Stimulated activated naive CD8-positive, alpha-beta T cell treated with anti-CD3 and anti-CD28 coated beads, Interleukin-15, amount 100 ng/mL, for 72 hours (primary cell): ENCODE results near the gene OSBPL8.

ENCODE experiments used
- ATAC-seq: fragments of 150-1000 bp; cut with Tn5 transposase; 2 replicates; pipeline ENCODE4 v1.10.0; 2021; ENCODE audit warnings: mild to moderate bottlenecking, moderate library complexity
- DNase-seq, 2 donors: peaks; one replicate each; pipeline ENCODE4 v3.0.0; 2021 to 2022
- H3K27ac Mint-ChIP-seq, 2 donors: one replicate each; pipeline ENCODE4 v1.8.0; 2022; ENCODE audit warnings: mild to moderate bottlenecking in 2 of 2, mixed read lengths in 2 of 2, moderate library complexity in 2 of 2
- H3K27me3 Mint-ChIP-seq: one replicate; pipeline ENCODE4 v1.8.0; 2022; ENCODE audit warnings: mixed read lengths
- H3K4me1 Mint-ChIP-seq: one replicate; pipeline ENCODE4 v1.8.0; 2022; ENCODE audit warnings: mild to moderate bottlenecking, mixed read lengths
- H3K4me3 Mint-ChIP-seq, 2 donors: one replicate each; pipeline ENCODE4 v1.8.0; 2022; ENCODE audit warnings: mild to moderate bottlenecking in 2 of 2, mixed read lengths in 2 of 2, moderate library complexity in 1 of 2
- H3K9me3 Mint-ChIP-seq, 2 donors: one replicate each; pipeline ENCODE4 v1.8.0; 2022; ENCODE audit warnings: mixed read lengths in 2 of 2

Gene OSBPL8

DNA sequence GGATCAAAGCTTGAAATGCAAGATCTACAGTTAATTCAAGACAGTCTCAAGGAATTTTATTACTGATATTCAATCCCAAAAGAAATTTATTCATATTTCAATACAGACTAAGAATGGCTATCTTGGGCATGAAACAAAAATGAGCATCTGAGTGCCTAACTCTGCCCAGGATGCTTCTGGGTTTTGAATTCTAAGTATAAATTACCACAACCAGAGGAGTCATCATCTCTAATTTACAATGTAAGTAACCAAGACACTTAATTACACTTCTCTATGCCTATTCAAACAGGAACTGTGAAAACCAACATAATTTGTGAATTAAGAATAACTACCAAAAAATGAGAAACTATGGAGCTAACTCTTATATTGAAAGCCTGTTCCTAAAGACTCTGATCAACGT is 14.1 kb downstream of the OSBPL8 start:
- no peaks in the 10 kb centered on the region for H3K27me3 Mint-ChIP-seq
- H3K9me3 Mint-ChIP-seq, result no peaks in the 10 kb centered on the region
- peak overlapping the region in 1 of 2 donors; percentile 16 for H3K4me3 Mint-ChIP-seq
- peaks cover 66% of the 10 kb centered on the region for H3K4me1 Mint-ChIP-seq
- no peak for DNase-seq
- ATAC-seq, result peak; percentile 92
- H3K27ac Mint-ChIP-seq, result peak overlapping the region in 1 of 2 donors; percentile 35

- Mint-ChIP-seq H3K27me3 (no peaks in the 10 kb centered on the region), H3K9me3 (no peaks in the 10 kb centered on the region), H3K4me1 (peaks cover 66% of the 10 kb centered on the region), H3K27ac (no peak overlapping the region), H3K4me3 (no peak overlapping the region)
- ATAC-seq (peak; percentile 75), DNase-seq (no peak)
Observed at GRCh38 chr12:76544601-76545261, 14.8 kb downstream of the OSBPL8 start.

DNA sequence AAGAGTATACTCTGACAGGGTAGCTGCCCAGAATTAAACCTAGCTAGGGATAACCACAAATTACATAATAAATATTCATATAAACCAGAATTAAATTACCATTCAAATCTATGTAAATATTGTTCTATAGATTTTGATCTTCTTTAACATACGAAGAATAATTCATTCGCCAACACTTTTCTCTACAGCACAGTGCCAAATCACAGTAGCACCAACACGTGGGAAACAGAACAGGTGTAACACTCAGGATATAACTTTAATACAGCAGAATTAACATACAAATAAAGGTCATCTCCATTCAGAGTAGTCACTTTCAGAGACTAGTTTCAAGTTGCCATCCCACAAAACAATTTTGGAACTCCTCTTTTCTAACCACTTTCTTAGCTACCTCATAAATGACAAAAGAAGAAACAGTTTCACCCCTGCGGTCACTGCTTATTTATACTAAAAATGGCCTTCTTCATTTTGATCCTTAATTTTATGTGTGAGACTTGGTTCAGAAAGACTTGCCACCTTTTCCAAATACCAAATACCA is 15.7 kb downstream of the OSBPL8 start:
- ATAC-seq, result no peak
- no peak for DNase-seq
- peaks cover 61% of the 10 kb centered on the region for H3K4me1 Mint-ChIP-seq
- no peak overlapping the region for H3K4me3 Mint-ChIP-seq
- no peaks in the 10 kb centered on the region for H3K27me3 Mint-ChIP-seq
- H3K27ac Mint-ChIP-seq, result no peak overlapping the region
- no peaks in the 10 kb centered on the region for H3K9me3 Mint-ChIP-seq

DNA sequence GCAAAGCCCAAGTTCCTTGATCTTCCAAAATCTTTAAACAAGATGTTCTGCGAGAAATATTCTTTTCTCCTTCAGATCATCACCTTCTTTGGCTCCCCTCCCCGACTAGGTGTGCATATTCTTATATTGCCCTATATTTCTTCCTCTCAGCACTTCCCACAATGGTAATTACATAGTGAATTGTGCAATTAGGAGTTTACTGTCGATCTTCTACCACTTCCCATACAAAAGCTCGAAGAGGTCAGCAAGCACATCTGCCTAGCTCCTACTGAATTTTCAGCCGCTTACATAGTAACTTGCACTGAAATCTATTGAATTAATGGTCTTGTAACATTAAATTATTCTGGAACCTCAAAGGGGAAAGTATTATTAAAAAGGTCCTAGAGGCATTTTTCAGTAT is 16.7 kb downstream of the OSBPL8 start:
- H3K27me3 Mint-ChIP-seq, result no peaks in the 10 kb centered on the region
- no peak overlapping the region for H3K4me3 Mint-ChIP-seq
- no peak overlapping the region for H3K27ac Mint-ChIP-seq
- no peaks in the 10 kb centered on the region for H3K9me3 Mint-ChIP-seq
- ATAC-seq (no peak), DNase-seq (no peak)
- peaks cover 51% of the 10 kb centered on the region for H3K4me1 Mint-ChIP-seq

- H3K27me3 Mint-ChIP-seq, result no peaks in the 10 kb centered on the region
- no peak overlapping the region for H3K4me3 Mint-ChIP-seq
- H3K4me1 Mint-ChIP-seq, result peaks cover 44% of the 10 kb centered on the region
- ATAC-seq (no peak), DNase-seq (no peak)
- H3K9me3 Mint-ChIP-seq, result no peaks in the 10 kb centered on the region
- no peak overlapping the region for H3K27ac Mint-ChIP-seq
Observed at GRCh38 chr12:76539727-76540126, 19.8 kb downstream of the OSBPL8 start.

GRCh38 chr12:76537923-76538322 is 21.6 kb downstream of the OSBPL8 start:
- DNase-seq (no peak), ATAC-seq (no peak)
- no peak overlapping the region for H3K27ac Mint-ChIP-seq
- peaks cover 34% of the 10 kb centered on the region for H3K4me1 Mint-ChIP-seq
- no peaks in the 10 kb centered on the region for H3K27me3 Mint-ChIP-seq
- H3K9me3 Mint-ChIP-seq, result no peaks in the 10 kb centered on the region
- no peak overlapping the region for H3K4me3 Mint-ChIP-seq

DNA sequence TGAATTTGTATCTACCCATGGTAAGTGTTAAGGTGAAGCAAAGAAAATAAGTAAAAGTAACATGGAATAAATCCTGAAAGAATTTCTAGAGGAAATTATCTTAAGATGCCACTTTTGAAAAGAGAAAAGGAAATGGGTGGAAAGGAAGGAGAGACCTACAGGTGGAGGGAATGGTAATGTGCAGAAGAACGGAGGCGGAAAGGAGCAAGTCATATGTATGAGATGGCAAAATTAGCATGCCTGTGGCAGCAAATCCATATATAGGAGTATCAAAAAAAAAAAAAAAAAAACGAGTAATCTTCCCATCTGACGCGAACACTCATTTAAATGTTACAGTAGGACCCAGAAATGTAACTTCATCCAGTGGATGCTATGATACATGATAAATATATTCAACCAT is 23.0 kb downstream of the OSBPL8 start:
- Mint-ChIP-seq H3K27ac (peak overlapping the region in 1 of 2 donors; percentile 85), H3K27me3 (no peaks in the 10 kb centered on the region), H3K9me3 (no peaks in the 10 kb centered on the region), H3K4me3 (no peak overlapping the region), H3K4me1 (peaks cover 29% of the 10 kb centered on the region)
- DNase-seq (no peak), ATAC-seq (no peak)

GRCh38 chr12:76535170-76535569 is 24.4 kb downstream of the OSBPL8 start:
- Mint-ChIP-seq H3K27ac (no peak overlapping the region), H3K9me3 (no peaks in the 10 kb centered on the region), H3K4me3 (no peak overlapping the region), H3K4me1 (peaks cover 38% of the 10 kb centered on the region), H3K27me3 (no peaks in the 10 kb centered on the region)
- ATAC-seq (no peak), DNase-seq (no peak)

GRCh38 chr12:76533331-76533730 is 26.2 kb downstream of the OSBPL8 start:
- H3K4me3 Mint-ChIP-seq, result no peak overlapping the region
- ATAC-seq, result no peak
- peaks cover 44% of the 10 kb centered on the region for H3K4me1 Mint-ChIP-seq
- H3K9me3 Mint-ChIP-seq, result no peaks in the 10 kb centered on the region
- H3K27ac Mint-ChIP-seq, result no peak overlapping the region
- no peaks in the 10 kb centered on the region for H3K27me3 Mint-ChIP-seq
- no peak for DNase-seq

DNA sequence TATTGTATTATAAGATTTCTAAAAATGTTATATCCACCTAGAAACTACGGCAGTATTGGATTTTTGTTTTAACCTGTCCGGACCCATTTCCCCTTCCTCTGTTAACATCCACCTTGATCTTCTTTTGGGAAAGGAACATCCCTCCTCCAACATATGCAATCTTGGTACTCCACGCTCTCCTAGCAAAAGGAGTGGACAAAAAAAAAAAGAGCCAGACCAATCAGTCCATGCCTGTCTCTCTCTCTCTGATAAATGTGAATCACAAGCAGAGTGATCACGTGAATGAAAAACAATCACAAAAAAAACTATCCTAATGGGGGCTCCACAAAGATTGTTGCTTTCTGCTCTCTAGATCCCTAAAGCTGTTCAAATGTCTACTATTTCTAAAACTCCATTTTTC is 27.1 kb downstream of the OSBPL8 start:
- no peak overlapping the region for H3K4me3 Mint-ChIP-seq
- no peak for DNase-seq
- peaks cover 44% of the 10 kb centered on the region for H3K4me1 Mint-ChIP-seq
- no peaks in the 10 kb centered on the region for H3K27me3 Mint-ChIP-seq
- no peak overlapping the region for H3K27ac Mint-ChIP-seq
- ATAC-seq, result no peak
- no peaks in the 10 kb centered on the region for H3K9me3 Mint-ChIP-seq

- Mint-ChIP-seq H3K4me1 (peaks cover 44% of the 10 kb centered on the region), H3K4me3 (no peak overlapping the region), H3K27ac (peak overlapping the region in 1 of 2 donors; percentile 73), H3K27me3 (no peaks in the 10 kb centered on the region), H3K9me3 (no peaks in the 10 kb centered on the region)
- no peak for DNase-seq
- no peak for ATAC-seq
Observed at GRCh38 chr12:76531056-76531455, 28.5 kb downstream of the OSBPL8 start.

GRCh38 chr12:76530516-76530915 is 29.1 kb downstream of the OSBPL8 start:
- peaks cover 40% of the 10 kb centered on the region for H3K4me1 Mint-ChIP-seq
- no peaks in the 10 kb centered on the region for H3K9me3 Mint-ChIP-seq
- no peak overlapping the region for H3K4me3 Mint-ChIP-seq
- ATAC-seq (no peak), DNase-seq (no peak)
- H3K27me3 Mint-ChIP-seq, result no peaks in the 10 kb centered on the region
- peak overlapping the region in 1 of 2 donors; percentile 49 for H3K27ac Mint-ChIP-seq

DNA sequence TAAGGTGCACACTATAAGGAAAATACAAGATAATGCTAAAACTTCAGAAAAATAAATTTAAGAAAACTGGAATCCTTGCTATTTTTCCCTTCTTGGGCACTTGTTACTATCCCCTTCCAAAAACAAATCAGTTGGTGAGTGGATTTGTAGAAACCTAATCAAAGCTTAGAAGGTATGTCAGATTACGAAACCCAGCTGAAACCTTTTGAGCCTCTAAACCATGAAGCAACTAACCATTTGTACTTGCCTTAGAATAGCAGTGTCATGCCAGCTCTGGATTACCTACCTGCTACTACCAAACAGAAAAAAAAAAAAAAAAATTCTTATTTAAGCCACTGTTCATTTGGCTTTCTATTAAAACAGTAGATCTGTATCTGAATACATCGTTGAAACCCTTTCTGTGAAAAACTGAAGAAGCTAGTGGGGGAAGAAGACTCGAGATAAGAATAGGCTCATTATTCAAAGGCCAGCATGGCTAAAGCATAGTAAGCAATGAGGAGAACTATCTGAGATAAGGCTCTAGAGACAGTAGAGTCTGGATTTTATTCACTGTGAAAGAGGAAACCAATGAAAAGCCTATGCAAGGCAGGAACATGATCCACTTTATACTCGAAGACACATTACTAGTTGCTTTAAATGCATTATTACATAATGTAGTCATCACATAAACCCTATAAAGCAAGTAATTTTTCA is 30.2 kb downstream of the OSBPL8 start:
- Mint-ChIP-seq H3K27ac (no peak overlapping the region), H3K9me3 (no peaks in the 10 kb centered on the region), H3K4me1 (peaks cover 34% of the 10 kb centered on the region), H3K4me3 (no peak overlapping the region), H3K27me3 (no peaks in the 10 kb centered on the region)
- no peak for DNase-seq
- no peak for ATAC-seq

DNA sequence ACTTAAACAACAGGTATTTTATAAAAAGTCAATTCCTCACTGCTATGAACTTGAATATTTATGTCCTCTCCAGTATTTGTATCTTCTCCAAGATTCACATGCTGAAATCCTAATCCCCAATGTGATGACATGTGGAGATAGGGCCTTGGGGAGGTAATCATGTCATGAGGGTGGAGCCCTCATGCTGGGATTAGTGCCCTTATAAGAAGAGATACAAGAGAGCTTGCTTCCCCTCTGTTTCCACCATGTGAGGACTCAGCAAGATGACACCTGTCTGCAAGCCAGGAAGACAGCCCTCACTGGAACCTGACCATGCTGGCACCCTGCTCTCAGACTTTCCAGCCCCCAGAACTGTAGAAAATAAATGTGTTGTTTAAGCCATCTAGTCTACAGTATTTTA is 36.2 kb downstream of the OSBPL8 start:
- ATAC-seq, result no peak
- peaks cover 42% of the 10 kb centered on the region for H3K4me1 Mint-ChIP-seq
- H3K9me3 Mint-ChIP-seq, result peaks cover 11 to 12% of the 10 kb centered on the region in 2 donors

DNA sequence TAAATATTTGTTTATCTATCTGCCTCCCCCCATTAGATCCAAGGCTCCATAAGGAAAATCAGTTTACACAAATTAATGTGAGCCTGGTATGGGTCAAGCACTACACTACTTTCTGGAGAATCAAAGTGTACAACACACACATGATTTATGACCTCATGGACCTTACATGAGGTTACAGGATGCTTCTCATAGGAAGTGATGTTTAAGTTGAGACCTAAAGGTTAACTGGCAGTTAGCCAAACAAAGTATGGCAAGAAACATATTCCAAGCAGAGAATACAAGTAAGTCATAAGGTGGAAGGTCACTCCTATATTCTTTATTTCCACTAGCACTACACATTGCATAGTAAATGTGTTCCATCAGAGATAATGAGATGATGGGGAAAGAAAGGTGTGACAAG is 39.2 kb downstream of the OSBPL8 start:
- H3K27ac Mint-ChIP-seq, result peak overlapping the region in 1 of 2 donors; percentile 74
- peaks cover 51% of the 10 kb centered on the region for H3K4me1 Mint-ChIP-seq
- no peak for ATAC-seq
- H3K27me3 Mint-ChIP-seq, result no peaks in the 10 kb centered on the region
- no peak overlapping the region for H3K4me3 Mint-ChIP-seq
- no peak for DNase-seq
- peaks cover 16 to 21% of the 10 kb centered on the region in 2 donors for H3K9me3 Mint-ChIP-seq

More for the DNA sequence above, 36.2 kb downstream of the OSBPL8 start:
- no peak overlapping the region for H3K27ac Mint-ChIP-seq
- no peaks in the 10 kb centered on the region for H3K27me3 Mint-ChIP-seq
- H3K4me3 Mint-ChIP-seq, result no peak overlapping the region
- DNase-seq, result no peak

- peaks cover 22 to 30% of the 10 kb centered on the region in 2 donors for H3K9me3 Mint-ChIP-seq
- peak overlapping the region; percentile 26 to 52 for H3K4me3 Mint-ChIP-seq
- peak overlapping the region; percentile 52 to 76 for H3K27ac Mint-ChIP-seq
- ATAC-seq (peak; percentile 97), DNase-seq (peak in 1 of 2 donors; percentile 35)
- no peaks in the 10 kb centered on the region for H3K27me3 Mint-ChIP-seq
- H3K4me1 Mint-ChIP-seq, result peaks cover 51% of the 10 kb centered on the region
Observed at GRCh38 chr12:76519538-76519937, 40.0 kb downstream of the OSBPL8 start.
